Measurements from ENCODE around the gene CD300LB.

CD300LB gene

GRCh38 chr17:74549343-74549742 lies 18.1 kb upstream of the CD300LB start:
- TF ChIP-seq CTCF (conservative IDR thresholded peaks at IDR 0.05; ENCODE audit: low read depth, low read length) = no peak
- no peak for DNase-seq (ENCODE audit: low read depth)
- H3K4me3 ChIP-seq (ENCODE audit: low read length) = no peak overlapping the region

- no peak for TF ChIP-seq CTCF (conservative IDR thresholded peaks at IDR 0.05; ENCODE audit: low read depth, low read length)
- no peak overlapping the region for H3K4me3 ChIP-seq (ENCODE audit: low read length)
- no peak for DNase-seq (ENCODE audit: low read depth)
These were observed 16.5 kb upstream of the CD300LB start for GRCh38 chr17:74547736-74548135.

- no peak overlapping the region for H3K4me3 ChIP-seq (ENCODE audit: low read length)
- TF ChIP-seq CTCF (conservative IDR thresholded peaks at IDR 0.05; ENCODE audit: low read depth, low read length) = no peak
- no peak for DNase-seq (ENCODE audit: low read depth)
These were observed 16.0 kb upstream of the CD300LB start for GRCh38 chr17:74547264-74547663.

- no peak overlapping the region for H3K4me3 ChIP-seq (ENCODE audit: low read length)
- no peak for TF ChIP-seq CTCF (conservative IDR thresholded peaks at IDR 0.05; ENCODE audit: low read depth, low read length)
- no peak for DNase-seq (ENCODE audit: low read depth)
These were observed 15.3 kb upstream of the CD300LB start for GRCh38 chr17:74546586-74546985.

- DNase-seq (ENCODE audit: low read depth) = no peak
- no peak within 1 kb of the TSS for H3K4me3 ChIP-seq (ENCODE audit: low read length)
- TF ChIP-seq CTCF (conservative IDR thresholded peaks at IDR 0.05; ENCODE audit: low read depth, low read length) = no peak
These were observed 14.6 kb upstream of the CD300LB start, which contains the start of gene CD300C for GRCh38 chr17:74545843-74546230. CD300C (minus strand) TSS chr17:74546115; CDS start chr17:74545782, 333 bp downstream.

- no peak for DNase-seq (ENCODE audit: low read depth)
- TF ChIP-seq CTCF (conservative IDR thresholded peaks at IDR 0.05; ENCODE audit: low read depth, low read length) = no peak
- H3K4me3 ChIP-seq (ENCODE audit: low read length) = no peak overlapping the region
These were observed 13.9 kb upstream of the CD300LB start for GRCh38 chr17:74544991-74545842.

Measured in retinal pigment epithelial cell (primary cell).